Neural progenitor cell (in vitro differentiated cells): Measurements from ENCODE around the gene KCP. TPM values are rescaled to one million over a fixed set of nuclear protein-coding genes. Genes with fewer than 3 reads are reported as not detected.

Experiments used
- DNase-seq: peaks from one replicate; pipeline ENCODE4 v3.0.0-alpha.2; 2016; ENCODE audit warnings: low spot score
- H2AFZ ChIP-seq: fragments of 200-600 bp; sonication (generic); replicated peaks from 2 replicates; pipeline ENCODE4 v1.6.1; 2016; ENCODE audit warnings: antibody characterized with exemption
- H3F3A ChIP-seq: fragments of 200-600 bp; sonication (generic); 2 replicates; pipeline ENCODE4 v1.6.1; 2016; ENCODE audit warnings: antibody characterized with exemption, low read depth
- H3K27ac ChIP-seq: fragments of 200-600 bp; sonication (generic); 2 replicates; pipeline ENCODE4 v1.5.1; 2016; ENCODE audit warnings: mild to moderate bottlenecking
- H3K27me3 ChIP-seq: fragments of 200-600 bp; sonication (generic); 2 replicates; pipeline ENCODE4 v1.6.1; 2016; ENCODE audit warnings: mild to moderate bottlenecking, moderate library complexity
- H3K36me3 ChIP-seq: fragments of 200-600 bp; sonication (generic); 2 replicates; pipeline ENCODE4 v1.5.1; 2016
- H3K4me1 ChIP-seq: fragments of 200-600 bp; sonication (generic); 2 replicates; pipeline ENCODE4 v1.6.1; 2016; ENCODE audit warnings: mixed run types
- H3K4me2 ChIP-seq: fragments of 200-600 bp; sonication (generic); 2 replicates; pipeline ENCODE4 v1.6.1; 2016
- H3K4me3 ChIP-seq: fragments of 200-600 bp; sonication (generic); 2 replicates; pipeline ENCODE4 v1.5.1; 2016
- H3K79me2 ChIP-seq: fragments of 200-600 bp; sonication (generic); 2 replicates; pipeline ENCODE4 v1.6.1; 2016; ENCODE audit warnings: low read depth
- H3K9ac ChIP-seq: fragments of 200-600 bp; sonication (generic); 2 replicates; pipeline ENCODE4 v1.6.1; 2016
- H3K9me3 ChIP-seq: fragments of 200-600 bp; sonication (generic); 2 replicates; pipeline ENCODE4 v1.5.1; 2016; ENCODE audit warnings: low read depth
- H4K20me1 ChIP-seq: fragments of 200-600 bp; sonication (generic); 2 replicates; pipeline ENCODE4 v1.6.1; 2016; ENCODE audit warnings: low read depth
- H3K27ac Mint-ChIP-seq: 3 replicates; pipeline ENCODE4 v1.8.0; 2021; ENCODE audit warnings: mixed read lengths
- H3K27me3 Mint-ChIP-seq: 2 replicates; pipeline ENCODE4 v1.8.0; 2022; ENCODE audit warnings: low read depth, mild to moderate bottlenecking, inconsistent platforms, moderate library complexity, mixed read lengths; ENCODE audit not compliant: insufficient read depth
- H3K36me3 Mint-ChIP-seq: 3 replicates; pipeline ENCODE4 v1.8.0; 2021; ENCODE audit warnings: mixed read lengths
- H3K4me1 Mint-ChIP-seq: 3 replicates; pipeline ENCODE4 v1.8.0; 2021; ENCODE audit warnings: mixed read lengths
- H3K4me3 Mint-ChIP-seq: 3 replicates; pipeline ENCODE4 v1.8.0; 2021; ENCODE audit warnings: mild to moderate bottlenecking, moderate library complexity, mixed read lengths
- H3K9me3 Mint-ChIP-seq: 3 replicates; pipeline ENCODE4 v1.8.0; 2020; ENCODE audit warnings: mixed read lengths
- CTCF ChIP-seq: fragments of 200-600 bp; sonication (generic); IDR thresholded peaks from 2 replicates; pipeline ENCODE4 v1.5.1; 2017; ENCODE audit warnings: antibody characterized with exemption, mild to moderate bottlenecking
- EZH2 ChIP-seq: fragments of 200-600 bp; sonication (generic); IDR thresholded peaks from 2 replicates; pipeline ENCODE4 v1.6.1; 2017; ENCODE audit warnings: antibody characterized with exemption, mild to moderate bottlenecking, moderate library complexity
- EZH2phosphoT487 ChIP-seq: fragments of 200-600 bp; sonication (generic); IDR thresholded peaks from 2 replicates; pipeline ENCODE4 v1.6.1; 2017; ENCODE audit warnings: antibody characterized with exemption
- total RNA-seq: library from RNA; depleted of rRNA; stranded (reverse); fragments of >200 nt; gene quantifications from 2 replicates; pipeline ENCODE4 v1.2.3, GENCODE V29; 2015; ENCODE audit warnings: low replicate concordance

KCP gene
- total RNA-seq, 1 donor from 2014 or later, result 0.06 TPM

GRCh38 chr7:128876127-128876526, 34.4 kb downstream of the KCP start:
- no peaks in the 10 kb centered on the region for H3K79me2 ChIP-seq
- H3K36me3 Mint-ChIP-seq, result no peaks in the 10 kb centered on the region
- H3K27me3 ChIP-seq, result peaks cover 13% of the 10 kb centered on the region

GRCh38 chr7:128875523-128875948, 35.0 kb downstream of the KCP start:
- peaks cover 19% of the 10 kb centered on the region for H3K27me3 ChIP-seq
- H3K4me1 ChIP-seq, result peaks cover 3% of the 10 kb centered on the region
- no peaks in the 10 kb centered on the region for H3K9me3 Mint-ChIP-seq
- no peak for DNase-seq
- no peaks in the 10 kb centered on the region for H3K36me3 ChIP-seq
- no peaks in the 10 kb centered on the region for H4K20me1 ChIP-seq
- H3K27ac ChIP-seq, result no peak overlapping the region
- H3K27me3 Mint-ChIP-seq, result peaks cover 12% of the 10 kb centered on the region
- no peak overlapping the region for H3K4me3 Mint-ChIP-seq
- peaks cover 3% of the 10 kb centered on the region for H3K4me1 Mint-ChIP-seq
- no peak overlapping the region for H3K4me3 ChIP-seq
- no peak overlapping the region for H3K4me2 ChIP-seq
- H3K9ac ChIP-seq, result no peak overlapping the region
- no peak overlapping the region for H2AFZ ChIP-seq
- no peak for TF ChIP-seq CTCF
- no peaks in the 10 kb centered on the region for H3K9me3 ChIP-seq
- H3K36me3 Mint-ChIP-seq, result no peaks in the 10 kb centered on the region
- no peak overlapping the region for H3K27ac Mint-ChIP-seq
- peaks cover 8% of the 10 kb centered on the region for H3F3A ChIP-seq
- H3K79me2 ChIP-seq, result no peaks in the 10 kb centered on the region

More at GRCh38 chr7:128876127-128876526, 34.4 kb downstream of the KCP start:
- peaks cover 5% of the 10 kb centered on the region for H3F3A ChIP-seq
- Mint-ChIP-seq H3K27me3 (peaks cover 10% of the 10 kb centered on the region), H3K27ac (no peak overlapping the region), H3K9me3 (no peaks in the 10 kb centered on the region), H3K4me3 (no peak overlapping the region), H3K4me1 (peaks cover 4% of the 10 kb centered on the region)
- H4K20me1 ChIP-seq, result no peaks in the 10 kb centered on the region
- no peaks in the 10 kb centered on the region for H3K36me3 ChIP-seq
- TF ChIP-seq EZH2 (no peak), EZH2phosphoT487 (no peak), CTCF (no peak)
- peaks cover 3% of the 10 kb centered on the region for H3K4me1 ChIP-seq
- no peak overlapping the region for H3K4me3 ChIP-seq
- no peak overlapping the region for H3K27ac ChIP-seq
- no peak overlapping the region for H3K9ac ChIP-seq
- H2AFZ ChIP-seq, result no peak overlapping the region
- H3K9me3 ChIP-seq, result no peaks in the 10 kb centered on the region
- DNase-seq, result no peak
- H3K4me2 ChIP-seq, result no peak overlapping the region

GRCh38 chr7:128874140-128875031, 36.1 kb downstream of the KCP start:
- Histone ChIP-seq H3F3A (peaks cover 17% of the 10 kb centered on the region), H3K4me2 (no peak overlapping the region), H3K4me1 (peaks cover 6% of the 10 kb centered on the region), H3K27me3 (peaks cover 30% of the 10 kb centered on the region), H2AFZ (no peak overlapping the region), H3K4me3 (no peak overlapping the region), H4K20me1 (no peaks in the 10 kb centered on the region), H3K9ac (no peak overlapping the region), H3K36me3 (no peaks in the 10 kb centered on the region), H3K79me2 (no peaks in the 10 kb centered on the region), H3K27ac (no peak overlapping the region), H3K9me3 (no peaks in the 10 kb centered on the region)
- no peaks in the 10 kb centered on the region for H3K36me3 Mint-ChIP-seq
- H3K4me1 Mint-ChIP-seq, result peaks cover 9% of the 10 kb centered on the region
- TF ChIP-seq CTCF (no peak), EZH2phosphoT487 (no peak), EZH2 (no peak)
- no peak for DNase-seq
- H3K9me3 Mint-ChIP-seq, result no peaks in the 10 kb centered on the region
- H3K27me3 Mint-ChIP-seq, result peaks cover 16% of the 10 kb centered on the region
- H3K4me3 Mint-ChIP-seq, result no peak overlapping the region
- no peak overlapping the region for H3K27ac Mint-ChIP-seq
